Fibroblast of lung (primary cell): ENCODE data around the gene PIM3.

Experiments used
- CTCF ChIP-seq, 2 donors: IDR thresholded peaks in 1 of 2; conservative IDR thresholded peaks in 1 of 2; 1 replicate in 1 of 2; 2 replicates in 1 of 2; pipeline ENCODE4 v1.5.1; 2011 to 2012; ENCODE audit warnings: low read length in 2 of 2, control low read depth in 1 of 2, inconsistent platforms in 1 of 2, low read depth in 1 of 2, mild to moderate bottlenecking in 1 of 2
- EZH2 ChIP-seq: IDR thresholded peaks from 2 replicates; pipeline ENCODE4 v1.5.1; 2012; ENCODE audit warnings: low read length, control low read depth, mild to moderate bottlenecking; ENCODE audit errors: missing control alignments

DNA sequence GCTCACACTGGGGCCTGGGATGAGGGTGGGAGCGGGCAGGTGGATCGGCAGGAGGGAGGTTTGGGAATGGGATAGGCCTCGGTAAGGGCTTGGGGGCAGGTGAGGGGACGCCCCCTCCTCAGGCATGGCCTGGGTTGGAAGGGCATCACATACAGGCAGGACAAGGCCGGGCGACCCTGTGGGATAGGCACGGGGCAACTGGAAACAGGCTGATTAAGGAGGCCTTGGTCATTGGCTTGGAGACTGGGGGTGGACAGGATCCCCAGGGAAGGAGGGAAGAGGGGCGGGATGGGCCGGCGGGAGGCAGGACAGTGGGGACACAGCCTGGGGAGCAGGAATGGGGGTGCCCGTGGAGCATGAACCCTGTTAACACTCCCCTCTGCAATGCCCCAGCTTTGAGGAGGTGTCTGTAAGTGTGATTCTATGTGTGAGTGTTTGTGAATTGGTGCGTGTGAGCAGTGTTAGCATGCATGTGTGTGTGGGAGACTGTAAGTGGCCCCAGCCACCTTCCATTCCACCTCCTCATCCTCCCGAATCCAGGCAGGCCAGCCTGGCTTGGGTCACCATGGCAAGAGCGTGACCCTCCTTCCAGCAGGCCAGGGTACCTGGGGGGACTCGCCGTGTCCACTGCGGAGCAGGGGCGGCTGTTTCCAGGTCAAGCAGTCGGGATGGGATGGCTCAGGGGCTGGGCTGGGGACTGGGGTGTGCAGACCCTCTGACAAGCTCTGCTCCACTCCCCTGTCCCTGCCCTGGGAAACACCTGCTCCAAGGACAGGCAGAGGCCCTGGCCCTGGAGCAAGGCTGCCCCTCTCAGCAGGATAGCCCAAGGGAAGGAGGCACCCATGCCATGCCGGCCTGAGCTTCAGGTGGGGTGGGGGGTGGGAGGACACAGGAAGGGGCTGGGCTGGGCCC, 3.4 kb upstream of the PIM3 start:
- TF ChIP-seq CTCF (conservative IDR thresholded peaks at IDR 0.05 in 1 of 2, IDR thresholded peaks at IDR 0.05 in 1 of 2; ENCODE audit: low read depth in 1 of 2, low read length in 2 of 2), result no peak
- TF ChIP-seq EZH2, result no peak
